Keratinocyte (primary cell): ENCODE measurements around the gene HJV. TPM values are rescaled to one million over a fixed set of nuclear protein-coding genes. Genes with fewer than 3 reads are reported as not detected.

ENCODE experiments used
- DNase-seq: peaks from one replicate; pipeline ENCODE4 v3.0.0-alpha.2; 2011; ENCODE audit warnings: low read depth, missing footprints, low spot score
- FAIRE-seq: peaks from 2 replicates; lab custom pipeline; 2011; peaks lifted over from hg19 to GRCh38; lab: Jason Lieb, UNC
- H2AFZ ChIP-seq: 2 replicates; pipeline ENCODE4 v1.6.0; 2012; ENCODE audit warnings: low read length, control low read depth, inconsistent platforms; ENCODE audit not compliant: control insufficient read depth
- H3K27ac ChIP-seq: 2 replicates; pipeline ENCODE4 v1.5.1; 2011; ENCODE audit warnings: low read length; ENCODE audit not compliant: control insufficient read depth, insufficient read depth
- H3K27me3 ChIP-seq: 3 replicates; pipeline ENCODE4 v1.6.0; 2011; ENCODE audit warnings: low read length; ENCODE audit not compliant: control insufficient read depth, insufficient read depth; ENCODE audit errors: extremely low read depth
- H3K36me3 ChIP-seq, 2 experiments: 2 replicates in 1 of 2; 3 replicates in 1 of 2; pipeline ENCODE4 v1.5.1; 2011; ENCODE audit warnings: low read length in 2 of 2, mild to moderate bottlenecking in 1 of 2; ENCODE audit not compliant: control insufficient read depth in 2 of 2, insufficient read depth in 2 of 2; ENCODE audit errors: extremely low read depth in 1 of 2
- H3K4me1 ChIP-seq: 3 replicates; pipeline ENCODE4 v1.5.1; 2011; ENCODE audit warnings: low read length; ENCODE audit not compliant: control insufficient read depth, insufficient read depth; ENCODE audit errors: extremely low read depth
- H3K4me2 ChIP-seq: 3 replicates; pipeline ENCODE4 v1.6.0; 2011; ENCODE audit warnings: low read depth, low read length; ENCODE audit not compliant: control insufficient read depth, insufficient read depth; ENCODE audit errors: extremely low read depth
- H3K4me3 ChIP-seq, 3 experiments: fragments of 200-600 bp in 1 of 3; sonication (generic) in 1 of 3; 2 replicates in 2 of 3; 3 replicates in 1 of 3; pipeline ENCODE4 v1.5.1; 2011 to 2016; ENCODE audit warnings: low read length in 3 of 3, mild to moderate bottlenecking in 3 of 3, control low read depth in 2 of 3, inconsistent platforms in 1 of 3, low read depth in 1 of 3, mixed read lengths in 1 of 3, mixed run types in 1 of 3, moderate library complexity in 1 of 3; ENCODE audit not compliant: control insufficient read depth in 2 of 3, insufficient read depth in 2 of 3; ENCODE audit errors: extremely low read depth in 1 of 3
- H3K79me2 ChIP-seq: 2 replicates; pipeline ENCODE4 v1.6.0; 2012; ENCODE audit warnings: low read length; ENCODE audit not compliant: control insufficient read depth, insufficient read depth
- H3K9ac ChIP-seq: 3 replicates; pipeline ENCODE4 v1.6.0; 2011; ENCODE audit warnings: low read length; ENCODE audit not compliant: control insufficient read depth, insufficient read depth; ENCODE audit errors: extremely low read depth
- H3K9me1 ChIP-seq: 3 replicates; pipeline ENCODE4 v1.6.0; 2011; ENCODE audit warnings: low read length; ENCODE audit not compliant: control insufficient read depth, insufficient read depth; ENCODE audit errors: extremely low read depth
- H3K9me3 ChIP-seq: 2 replicates; pipeline ENCODE4 v1.5.1; 2012; ENCODE audit warnings: low read depth, low read length; ENCODE audit not compliant: control insufficient read depth
- H4K20me1 ChIP-seq: 3 replicates; pipeline ENCODE4 v1.6.0; 2011; ENCODE audit warnings: low read length; ENCODE audit not compliant: control insufficient read depth, insufficient read depth; ENCODE audit errors: extremely low read depth
- EZH2 ChIP-seq: IDR thresholded peaks from one replicate; pipeline ENCODE4 v1.6.1; 2012; ENCODE audit warnings: inconsistent platforms, mild to moderate bottlenecking, low read length, moderate library complexity
- dilution Hi-C: fragments of 300-500 bp; cut with MboI; formaldehyde crosslinking; loops from one replicate; pipeline ENCODE4 v1.7.0; 2020; ENCODE audit warnings: low sequenced_read_pairs; ENCODE audit not compliant: extremely low pct_ligation_motif_present
- polyA plus RNA-seq, 5 experiments: library from polyadenylated mRNA; depleted of rRNA in 3 of 5; stranded (reverse) in 3 of 5; stranded (forward) in 1 of 5; unstranded in 1 of 5; fragments of >200 nt; gene quantifications; 1 replicate in 1 of 5; 2 replicates in 3 of 5; 3 replicates in 1 of 5; pipeline versions ENCODE4 v1.2.1 to v1.2.3, GENCODE V29; 2011 to 2012; ENCODE audit warnings: missing spikeins in 2 of 5, low read depth in 1 of 5, low replicate concordance in 1 of 5
- TF ChIP-seq, protein P1 (sequence below), 3 experiments: IDR thresholded peaks in 1 of 3; conservative IDR thresholded peaks in 1 of 3; optimal IDR thresholded peaks in 1 of 3; 2 replicates in 2 of 3; 3 replicates in 1 of 3; pipeline versions ENCODE3 to v1.5.1; 2011; ENCODE audit warnings: low read length in 3 of 3, mild to moderate bottlenecking in 3 of 3, moderate library complexity in 2 of 3, control low read depth in 1 of 3, inconsistent platforms in 1 of 3; ENCODE audit not compliant: insufficient read depth in 2 of 3; ENCODE audit errors: extremely low read depth in 1 of 3

Gene HJV
- polyA plus RNA-seq, 1 donor (not counting 4 experiments of a cell fraction or from before 2014, with no cell fraction given), result not detected

DNA sequence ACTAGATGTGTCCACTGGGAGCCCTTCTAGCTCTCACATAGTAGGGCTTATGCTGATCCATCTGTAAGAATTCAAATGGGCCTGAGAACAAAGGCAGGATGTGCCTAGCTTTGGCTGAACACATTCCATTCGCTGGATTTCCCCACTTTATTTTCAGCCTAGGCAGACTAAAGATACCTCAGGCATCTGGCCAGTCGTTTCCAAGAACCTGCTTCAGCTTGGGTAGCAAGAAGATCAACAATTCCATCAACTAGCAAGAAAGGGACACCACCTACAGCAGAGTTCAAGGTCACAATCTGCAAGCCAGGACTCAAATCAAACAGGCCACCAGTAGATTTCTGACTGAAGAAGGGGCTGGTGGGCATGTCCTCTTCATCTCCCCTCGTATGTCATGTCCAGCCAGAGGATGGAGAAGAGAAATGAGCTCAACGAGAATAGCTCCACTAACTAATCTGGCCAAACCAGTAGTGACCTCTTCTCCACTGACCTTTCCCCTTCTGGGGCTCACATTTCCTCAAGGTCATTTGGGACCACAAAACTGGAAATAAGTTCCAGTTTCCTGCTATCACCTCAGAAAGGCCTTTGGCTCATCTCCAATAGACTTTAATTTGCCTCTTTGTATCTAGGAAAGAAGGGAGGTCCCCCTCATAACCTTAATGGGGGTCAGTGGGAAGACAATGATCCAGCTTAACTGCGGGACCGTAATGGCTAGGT is 39.4 kb downstream of the HJV start:
- H3K9me3 ChIP-seq, result no peaks in the 10 kb centered on the region
- no peak overlapping the region for H3K9ac ChIP-seq
- H2AFZ ChIP-seq, result no peak overlapping the region
- no peaks in the 10 kb centered on the region for H3K9me1 ChIP-seq
- no peak for FAIRE-seq
- H4K20me1 ChIP-seq, result no peaks in the 10 kb centered on the region
- no peak overlapping the region for H3K27ac ChIP-seq
- no peaks in the 10 kb centered on the region for H3K36me3 ChIP-seq
- no peak for TF ChIP-seq EZH2
- no peak overlapping the region for H3K4me2 ChIP-seq
- dilution Hi-C loops, result no loop called here
- H3K4me3 ChIP-seq, result no peak overlapping the region
- no peak for DNase-seq
- H3K4me1 ChIP-seq, result peaks cover 61% of the 10 kb centered on the region
- H3K79me2 ChIP-seq, result no peaks in the 10 kb centered on the region
- no peaks in the 10 kb centered on the region for H3K27me3 ChIP-seq

DNA sequence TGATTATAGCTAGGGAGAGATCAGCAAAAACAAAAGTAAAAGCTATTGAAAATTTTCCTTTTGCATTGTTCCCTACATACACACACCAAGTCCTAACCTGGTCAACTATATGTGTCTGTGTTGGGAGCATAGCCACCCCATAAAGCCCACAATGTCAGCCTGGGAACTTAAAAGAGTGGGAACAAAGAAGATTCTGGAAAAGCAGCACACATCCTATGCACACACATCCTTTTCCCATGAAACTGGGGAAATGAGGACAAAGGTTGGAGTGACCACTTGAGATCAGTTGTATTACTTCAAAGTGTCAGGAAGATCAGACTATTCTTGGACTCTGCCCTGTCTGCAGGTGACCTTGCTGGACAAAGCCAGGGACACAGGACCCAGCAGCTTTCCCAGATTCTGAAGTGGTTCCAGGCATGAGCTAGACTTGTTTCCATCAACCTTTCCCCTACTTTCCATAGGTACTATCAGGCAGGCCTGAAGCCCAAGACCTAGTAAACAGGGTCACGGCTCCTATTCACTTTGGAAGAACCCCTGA is 41.0 kb downstream of the HJV start:
- no peak overlapping the region for H2AFZ ChIP-seq
- dilution Hi-C loops, result no loop called here
- no peak for DNase-seq
- no peak overlapping the region for H3K9ac ChIP-seq
- H3K9me3 ChIP-seq, result no peaks in the 10 kb centered on the region
- H3K4me3 ChIP-seq, result no peak overlapping the region
- TF ChIP-seq, protein P1, sequence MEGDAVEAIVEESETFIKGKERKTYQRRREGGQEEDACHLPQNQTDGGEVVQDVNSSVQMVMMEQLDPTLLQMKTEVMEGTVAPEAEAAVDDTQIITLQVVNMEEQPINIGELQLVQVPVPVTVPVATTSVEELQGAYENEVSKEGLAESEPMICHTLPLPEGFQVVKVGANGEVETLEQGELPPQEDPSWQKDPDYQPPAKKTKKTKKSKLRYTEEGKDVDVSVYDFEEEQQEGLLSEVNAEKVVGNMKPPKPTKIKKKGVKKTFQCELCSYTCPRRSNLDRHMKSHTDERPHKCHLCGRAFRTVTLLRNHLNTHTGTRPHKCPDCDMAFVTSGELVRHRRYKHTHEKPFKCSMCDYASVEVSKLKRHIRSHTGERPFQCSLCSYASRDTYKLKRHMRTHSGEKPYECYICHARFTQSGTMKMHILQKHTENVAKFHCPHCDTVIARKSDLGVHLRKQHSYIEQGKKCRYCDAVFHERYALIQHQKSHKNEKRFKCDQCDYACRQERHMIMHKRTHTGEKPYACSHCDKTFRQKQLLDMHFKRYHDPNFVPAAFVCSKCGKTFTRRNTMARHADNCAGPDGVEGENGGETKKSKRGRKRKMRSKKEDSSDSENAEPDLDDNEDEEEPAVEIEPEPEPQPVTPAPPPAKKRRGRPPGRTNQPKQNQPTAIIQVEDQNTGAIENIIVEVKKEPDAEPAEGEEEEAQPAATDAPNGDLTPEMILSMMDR (optimal IDR thresholded peaks at IDR 0.05 in 1 of 3, IDR thresholded peaks at IDR 0.05 in 1 of 3, conservative IDR thresholded peaks at IDR 0.05 in 1 of 3; ENCODE audit: extremely low read depth in 1 of 3, insufficient read depth in 2 of 3, low read length in 3 of 3), result no peak
- no peak for TF ChIP-seq EZH2
- peaks cover 55% of the 10 kb centered on the region for H3K4me1 ChIP-seq
- FAIRE-seq, result no peak
- no peaks in the 10 kb centered on the region for H4K20me1 ChIP-seq
- H3K9me1 ChIP-seq, result no peaks in the 10 kb centered on the region
- H3K36me3 ChIP-seq, result no peaks in the 10 kb centered on the region
- H3K4me2 ChIP-seq, result no peak overlapping the region
- no peaks in the 10 kb centered on the region for H3K79me2 ChIP-seq
- H3K27me3 ChIP-seq, result no peaks in the 10 kb centered on the region
- no peak overlapping the region for H3K27ac ChIP-seq
